Heart left ventricle (tissue), 13 donors: ENCODE results near the gene VSTM1.
A peak's percentile ranks its signal among the peaks of the same experiment; 100 is the strongest.

Source experiments
- CTCF ChIP-seq, 12 donors: fragments of 200-600 bp; sonication (generic) in 4 of 12; IDR thresholded peaks; one replicate each; pipeline versions ENCODE4 v1.5.0 to v1.8.0; 2018 to 2022; ENCODE audit warnings: antibody characterized with exemption in 12 of 12, mild to moderate bottlenecking in 5 of 12
- POLR2A ChIP-seq, 2 donors: fragments of 450-650 bp; IDR thresholded peaks; one replicate each; pipeline ENCODE4 v1.6.1; 2017; ENCODE audit warnings: antibody characterized with exemption in 2 of 2, mild to moderate bottlenecking in 2 of 2, moderate library complexity in 2 of 2
- donor health status: ischemic (EF 13 %, LVEDD 7.1; RV severe dilation, severe dysfunction).
- donor health status: DM: no; HTN: yes; CAD: no.
- donor health status: DM: no; HTN: no; CAD: no.
- donor health status: ischemic (EF 25% LVEDD 6.9; RV normal size, moderate dysfunction).
- donor health status: ischemic (EF 25% LVEDD 5.7; RV mildly dilated, moderate dysfunction).
- donor health status: ischemic (EF 35%, LVEDD 5.7; RV mildly dilated, moderate dysfunction).
- donor health status: nonischemic (EF 11% LVEDD 7.7; RV severe dilation, severe dysfunction).
- donor health status: DM: yes; HTN: yes; CAD: no.
- donor health status: PGD.
- donor health status: ischemic (EF 29% LVEDD 5.4; RV normal size, mild dysfunction).
- donor health status: nonischemic (EF 23%, LVEDD 6.1; RV moderate dilation, normal function).

- peak in 4 of 12 donors; percentile 28 to 44 (median 36) for TF ChIP-seq CTCF (IDR thresholded peaks at IDR 0.05)
- no peak for TF ChIP-seq POLR2A (IDR thresholded peaks at IDR 0.05)
Measured at GRCh38 chr19:54030895-54031586, 32.7 kb downstream of the VSTM1 start.
